Right forelimb (tissue), 1 donor: ENCODE results near the gene MAST4.
"Not testable (repeated sequence)": the region's sequence is repeated elsewhere in the genome, so short reads cannot be mapped to it uniquely, and the experiment has no call there.

ENCODE experiments used
- DNase-seq: peaks from one replicate; pipeline ENCODE4 v3.0.0-alpha.2; 2018

MAST4 gene

DNA sequence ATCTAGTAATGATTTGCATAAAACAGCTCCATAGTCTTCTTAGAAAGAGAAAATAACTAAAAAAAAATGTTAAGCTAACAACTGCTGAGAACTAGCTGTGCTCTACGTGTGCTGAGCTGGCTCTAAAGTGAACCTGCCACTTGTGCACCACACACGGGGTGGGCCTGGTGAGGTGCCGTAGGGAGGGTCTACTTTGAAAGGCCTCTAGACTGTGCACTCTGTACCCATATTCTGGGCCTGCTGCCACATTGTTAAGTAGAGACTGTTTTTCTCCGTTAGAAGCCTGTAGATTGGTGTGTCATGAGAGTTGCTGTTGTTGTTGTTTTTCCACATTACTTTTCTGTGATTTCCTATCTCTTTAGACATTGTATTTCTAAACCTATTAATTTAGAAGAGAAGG, 506.5 kb downstream of the MAST4 start:
- no peak for DNase-seq

DNA sequence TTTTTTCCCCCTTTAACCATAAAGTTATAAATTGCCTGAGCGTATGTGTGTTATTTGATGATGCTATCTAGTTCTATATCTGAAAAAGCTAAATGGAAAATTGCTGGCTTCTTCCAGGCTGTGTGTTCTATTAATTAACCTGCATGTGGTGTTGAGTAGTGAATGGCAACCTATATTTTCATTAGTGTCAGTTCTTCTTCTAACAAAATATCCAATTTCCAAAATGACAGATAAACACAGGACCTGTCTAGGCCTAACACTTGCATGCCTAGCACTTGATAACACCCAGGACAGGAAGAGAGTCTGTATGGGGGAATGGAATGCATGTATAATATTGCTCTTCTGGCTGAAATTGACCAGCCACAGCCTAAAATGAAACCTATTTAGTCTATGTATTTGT, 508.7 kb downstream of the MAST4 start:
- no peak for DNase-seq

DNA sequence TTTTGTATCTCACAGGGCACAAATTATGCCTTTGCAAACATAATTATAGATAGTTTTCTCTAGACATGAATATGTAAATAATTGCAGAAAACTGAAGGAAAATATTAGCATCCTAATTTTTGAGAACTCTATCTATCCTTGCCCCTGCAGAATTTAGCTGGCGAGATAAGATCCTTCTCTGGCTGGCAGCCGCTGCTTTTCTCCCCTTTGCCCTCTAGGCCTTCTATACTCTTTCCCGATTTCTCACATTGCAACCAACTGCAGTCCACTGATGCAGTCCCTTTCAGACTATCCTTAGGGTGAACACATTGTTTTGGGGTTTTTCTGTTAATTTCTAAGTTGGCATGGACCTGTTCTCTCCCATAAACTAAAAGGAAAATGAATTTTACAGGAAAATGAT, 509.1 kb downstream of the MAST4 start:
- DNase-seq: no peak

DNA sequence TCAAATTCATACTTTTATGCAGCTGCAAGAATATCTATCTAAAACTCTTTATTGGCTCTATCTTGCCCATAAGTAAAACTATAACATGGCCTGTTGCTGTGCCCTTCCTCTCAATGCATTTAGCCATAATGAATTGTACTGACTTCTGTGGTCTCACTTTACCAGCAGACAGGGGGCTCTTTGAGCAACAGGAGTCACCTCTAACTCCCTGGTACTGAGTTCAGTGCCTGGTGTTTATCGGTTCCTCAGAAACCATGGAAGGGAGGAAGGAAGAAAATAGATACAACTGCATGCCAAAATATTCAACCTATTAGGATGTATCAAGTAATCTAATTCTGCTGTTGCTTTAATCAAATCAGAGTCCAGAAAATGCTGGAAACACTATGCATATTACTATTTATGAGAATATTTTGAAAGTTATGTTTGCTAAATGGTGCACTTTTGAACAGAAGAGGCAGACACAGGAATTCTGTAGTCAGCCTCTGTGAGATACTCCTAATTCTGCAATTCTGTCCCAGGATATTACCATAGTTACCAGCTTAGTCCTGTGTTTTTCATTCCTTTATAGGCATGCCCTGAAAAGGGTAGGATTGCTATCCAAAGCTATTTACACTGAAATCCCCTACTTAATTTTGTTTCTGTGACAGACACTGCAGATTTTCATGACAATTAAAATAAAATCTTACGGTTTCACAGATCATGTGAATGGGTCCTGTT, 510.6 kb downstream of the MAST4 start:
- no peak for DNase-seq

DNA sequence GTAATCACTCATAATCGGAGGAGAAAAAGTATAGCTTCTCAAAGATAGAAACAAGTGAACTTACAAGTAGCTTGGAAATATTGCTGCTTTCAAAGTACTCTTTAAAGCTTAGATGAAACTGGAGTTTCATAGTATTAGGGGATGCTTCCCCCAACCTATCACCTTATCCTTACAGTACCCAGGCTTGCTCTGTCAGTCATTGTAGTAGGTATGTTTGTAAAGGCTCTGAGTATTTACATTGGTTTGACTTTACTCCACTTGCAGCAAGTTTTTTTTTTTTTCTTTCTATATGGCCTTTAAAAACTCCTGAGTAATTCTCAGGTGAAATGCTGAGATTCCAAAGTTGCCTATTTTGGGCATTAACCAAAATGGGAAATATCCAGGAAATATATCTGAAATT, 515.6 kb downstream of the MAST4 start:
- no peak for DNase-seq

DNA sequence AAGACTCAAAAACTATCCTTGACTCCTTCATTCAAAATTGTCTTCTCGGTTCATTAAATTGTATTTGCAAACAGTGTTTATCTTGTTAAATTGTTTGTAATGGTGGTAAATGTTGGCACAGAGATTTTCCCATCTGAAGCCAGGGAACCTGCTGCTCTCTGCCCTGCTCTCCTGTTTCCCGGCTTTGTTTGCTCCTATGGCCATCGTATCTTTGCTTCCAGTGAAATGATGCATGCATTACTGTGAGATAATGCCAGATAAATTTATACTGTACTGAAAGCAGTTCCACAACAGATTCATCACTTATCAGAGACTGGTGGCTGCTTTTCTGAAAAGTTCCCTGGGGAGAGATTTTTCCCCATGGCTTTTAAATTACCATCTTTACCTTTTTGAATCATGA, 519.1 kb downstream of the MAST4 start:
- DNase-seq: no peak

DNA sequence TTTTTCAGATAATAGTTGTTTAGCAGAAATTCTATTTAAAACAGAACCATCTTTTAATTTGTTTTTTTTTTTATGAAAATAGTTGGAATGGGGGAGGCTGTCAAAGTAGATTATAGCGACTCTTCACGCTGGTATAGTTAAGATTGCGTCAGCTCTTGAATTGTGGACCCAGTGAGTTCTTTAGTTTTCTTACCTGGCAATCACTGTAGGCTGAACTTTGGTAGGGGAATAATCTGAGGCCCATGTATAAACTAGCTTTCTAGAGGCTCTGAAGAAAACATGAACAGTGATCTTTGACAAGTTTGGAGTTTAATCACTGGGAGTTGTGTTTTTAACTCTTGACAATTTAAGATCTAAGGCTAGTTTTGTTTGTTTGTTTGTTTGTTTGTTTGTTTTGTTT, 519.6 kb downstream of the MAST4 start:
- no peak for DNase-seq

DNA sequence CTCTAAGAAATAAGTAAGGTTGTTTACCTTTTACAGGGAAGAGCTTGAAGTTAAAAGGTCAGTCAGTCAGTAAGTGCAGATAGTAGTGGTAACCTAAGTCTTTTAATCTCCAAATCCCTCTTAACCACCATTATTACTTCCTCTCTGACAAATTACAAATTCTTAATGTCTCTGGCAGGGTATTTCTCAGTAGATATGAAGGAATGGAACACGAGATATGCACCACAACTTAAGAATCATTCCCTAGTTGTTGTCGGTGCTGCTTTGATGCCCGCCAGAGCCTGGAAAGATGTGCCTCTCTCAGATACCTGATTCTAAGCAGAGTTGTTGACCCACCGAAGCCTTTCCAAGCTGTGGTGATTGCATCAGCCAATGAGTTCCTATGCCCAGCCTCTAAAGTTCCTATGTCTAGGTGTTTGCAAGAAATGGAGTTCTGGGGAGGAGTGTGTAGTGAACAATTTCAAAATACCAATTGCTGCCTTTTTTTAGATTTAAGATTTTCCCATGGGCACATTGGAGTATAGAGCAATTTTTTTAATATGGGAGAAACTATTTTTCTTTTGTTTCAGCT, 521.9 kb downstream of the MAST4 start:
- no peak for DNase-seq

DNA sequence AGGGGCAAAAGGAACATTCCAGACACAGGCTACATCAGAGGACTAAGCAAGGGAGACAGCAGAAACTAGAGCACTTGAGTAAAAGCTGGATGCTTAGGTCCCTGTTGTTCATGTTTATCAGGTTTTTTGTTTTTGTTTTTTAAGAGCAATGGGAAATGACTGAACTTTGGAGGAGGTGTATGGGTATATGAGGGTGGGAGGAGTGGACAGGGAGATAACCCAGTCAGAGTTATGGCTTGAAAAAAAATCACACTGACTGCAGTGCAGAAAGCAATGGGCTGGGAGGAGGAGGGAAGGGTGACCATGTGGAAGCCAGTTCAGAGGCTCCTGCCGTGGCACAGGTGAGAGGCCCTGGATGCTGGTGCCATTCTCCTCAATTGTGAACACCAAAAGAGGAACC, 522.8 kb downstream of the MAST4 start:
- DNase-seq: no peak

DNA sequence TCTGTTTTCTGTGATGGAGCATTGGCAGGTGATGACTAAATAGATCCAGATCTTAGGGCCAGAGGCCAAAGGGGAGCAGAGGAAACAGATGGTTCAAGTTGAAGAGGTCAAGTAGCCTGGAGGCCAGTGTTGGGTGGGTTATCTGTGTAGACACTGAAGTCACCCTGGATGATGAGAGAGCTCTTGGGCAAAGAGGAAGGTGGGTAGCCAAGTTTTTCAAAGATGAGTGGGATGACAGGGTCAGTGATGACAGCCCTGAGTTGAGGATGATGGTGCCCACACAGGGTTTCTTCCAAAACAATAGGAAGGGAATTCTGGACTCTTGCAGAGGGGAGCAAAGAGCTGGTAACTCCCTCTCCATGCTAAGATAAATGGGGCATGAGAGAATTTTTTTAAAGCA, 523.8 kb downstream of the MAST4 start:
- no peak for DNase-seq

DNA sequence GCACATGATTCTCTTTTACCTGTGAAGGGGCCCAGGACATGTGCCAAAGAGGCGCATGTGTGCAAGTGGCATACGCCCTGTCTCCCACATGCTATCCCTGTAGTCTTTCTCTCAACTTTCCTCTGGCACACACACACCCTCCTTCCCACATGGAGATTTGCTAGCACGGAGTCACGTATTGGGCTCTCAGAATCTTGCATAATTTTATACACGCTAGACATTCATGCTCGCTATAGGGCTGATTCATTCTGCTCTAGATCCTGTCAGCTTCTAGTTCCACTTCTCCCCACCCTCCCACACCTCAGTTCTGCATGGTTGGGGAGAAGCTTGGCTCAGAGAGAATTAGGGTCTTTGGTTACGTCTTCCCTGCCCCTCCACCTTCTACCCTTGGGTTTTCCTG, 527.6 kb downstream of the MAST4 start:
- no peak for DNase-seq

DNA sequence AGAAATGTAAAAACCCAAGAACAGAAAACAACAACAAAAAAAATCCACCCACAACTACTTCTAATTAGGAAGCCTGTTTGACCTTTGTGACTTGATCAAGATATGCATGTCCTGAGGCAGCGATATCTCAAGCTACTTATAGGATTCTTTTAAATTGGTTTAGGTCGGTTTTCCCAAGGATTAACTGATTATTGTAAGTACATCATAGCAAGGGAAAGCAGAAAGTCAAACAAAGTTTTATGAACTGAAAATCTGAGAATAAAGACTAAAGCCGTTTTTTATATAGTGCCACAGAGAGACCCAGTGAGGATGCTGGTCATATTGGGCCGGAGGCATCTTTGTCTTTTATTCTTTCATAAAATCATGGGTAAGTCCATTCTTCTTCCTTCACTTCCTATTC, 528.4 kb downstream of the MAST4 start:
- no peak for DNase-seq

DNA sequence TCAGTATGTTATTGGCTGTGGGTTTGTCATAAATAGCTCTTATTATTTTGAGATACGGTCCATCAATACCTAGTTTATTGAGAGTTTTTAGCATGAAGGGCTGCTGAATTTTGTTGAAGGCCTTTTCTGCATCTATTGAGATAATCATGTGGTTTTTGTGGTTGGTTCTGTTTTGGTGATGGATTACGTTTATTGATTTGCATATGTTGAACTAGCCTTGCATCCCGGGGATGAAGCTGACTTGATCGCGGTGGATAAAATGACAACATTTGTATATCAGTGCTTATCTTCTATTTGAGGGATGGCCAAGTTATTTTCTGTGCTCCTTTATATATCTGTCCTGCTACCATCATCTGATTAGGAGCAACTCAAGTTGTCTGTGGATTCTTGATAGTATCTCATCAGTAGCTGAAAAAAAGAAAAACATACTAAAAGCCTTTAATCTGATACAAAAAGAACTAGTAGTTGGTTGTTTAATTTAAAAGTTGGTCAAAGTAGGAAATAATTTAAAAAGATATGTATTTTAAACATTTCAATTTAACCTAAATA, 531.2 kb downstream of the MAST4 start:
- not testable (repeated sequence) for DNase-seq

DNA sequence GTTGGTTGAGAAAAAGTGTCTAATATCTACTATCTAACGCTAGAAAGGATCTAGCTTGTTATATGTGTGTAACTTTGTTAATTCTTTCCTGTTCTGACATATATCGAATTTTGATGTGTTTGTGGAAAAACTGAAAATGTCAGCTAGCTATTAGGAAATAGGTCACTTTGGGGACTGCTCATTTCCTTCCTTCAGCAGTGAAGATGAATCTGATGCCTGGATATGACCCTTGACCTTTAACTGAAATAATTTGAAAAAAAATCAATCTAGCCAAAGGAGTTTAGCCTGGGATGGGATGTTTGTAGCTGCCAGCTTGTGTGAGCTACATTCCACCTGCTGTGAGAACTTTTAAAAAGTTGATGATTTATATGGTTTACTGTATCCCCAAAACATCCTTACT, 533.6 kb downstream of the MAST4 start:
- no peak for DNase-seq

DNA sequence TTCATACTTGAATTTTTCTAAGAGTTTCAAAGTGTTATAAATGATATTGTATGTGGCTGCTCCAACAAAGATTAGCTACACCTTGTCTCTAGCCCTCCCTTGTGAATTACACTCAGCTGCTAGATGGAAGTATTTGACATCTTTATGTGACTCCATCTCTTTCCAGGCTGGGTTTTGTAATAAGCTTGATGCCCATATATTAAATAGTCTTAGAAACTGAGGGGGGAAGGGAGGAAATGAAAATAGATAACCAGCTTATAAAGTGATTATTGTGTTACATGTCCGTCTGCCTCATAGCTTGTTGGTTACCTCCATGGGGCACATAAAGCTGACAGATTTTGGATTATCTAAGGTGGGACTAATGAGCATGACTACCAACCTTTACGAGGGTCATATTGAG, 537.0 kb downstream of the MAST4 start:
- DNase-seq: no peak

DNA sequence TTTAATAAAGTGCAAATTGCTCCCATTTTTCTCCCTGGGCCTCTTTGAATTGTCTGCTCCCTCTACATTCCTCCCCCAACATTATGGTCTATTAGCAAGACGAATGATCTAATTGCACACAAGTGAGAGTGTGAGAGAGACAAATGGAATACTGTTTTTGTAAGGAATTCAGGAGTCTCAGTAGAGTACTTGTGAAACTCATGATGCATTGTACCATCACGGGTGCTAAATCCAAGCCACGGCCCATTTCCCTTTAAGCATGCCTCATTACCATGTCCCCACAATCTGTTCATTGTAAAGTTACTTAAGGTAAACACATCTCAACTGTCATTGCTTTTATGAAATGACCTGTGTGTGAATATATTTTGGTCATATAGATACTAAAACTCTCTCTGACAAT, 537.6 kb downstream of the MAST4 start:
- no peak for DNase-seq

DNA sequence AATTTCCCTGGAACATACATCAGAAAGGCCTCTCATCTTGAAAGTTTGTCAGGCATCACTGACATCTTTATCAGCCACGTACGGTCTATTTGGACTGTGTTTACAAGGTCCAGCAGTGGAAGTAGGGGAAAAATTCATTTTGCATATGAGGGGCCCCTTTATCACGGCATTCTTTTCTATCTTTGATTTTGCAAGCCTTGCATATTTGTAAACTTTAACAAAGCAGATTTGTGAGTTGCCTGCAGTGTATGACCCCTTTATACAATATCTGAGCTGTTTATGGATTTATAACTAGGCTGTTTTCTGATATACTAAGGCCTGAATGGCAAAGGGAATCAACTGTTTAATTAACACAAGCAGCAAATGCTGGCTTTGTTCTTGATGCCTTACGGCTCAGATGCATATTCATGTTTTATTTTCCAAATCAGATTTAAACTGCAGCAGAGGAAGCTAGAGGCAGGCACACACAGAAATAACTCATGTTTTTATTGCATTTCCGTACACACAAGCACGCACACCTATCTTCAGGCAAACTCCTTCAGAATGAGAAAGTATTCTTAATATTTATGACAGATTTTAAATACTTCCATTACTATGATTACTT, 539.3 kb downstream of the MAST4 start:
- no peak for DNase-seq

DNA sequence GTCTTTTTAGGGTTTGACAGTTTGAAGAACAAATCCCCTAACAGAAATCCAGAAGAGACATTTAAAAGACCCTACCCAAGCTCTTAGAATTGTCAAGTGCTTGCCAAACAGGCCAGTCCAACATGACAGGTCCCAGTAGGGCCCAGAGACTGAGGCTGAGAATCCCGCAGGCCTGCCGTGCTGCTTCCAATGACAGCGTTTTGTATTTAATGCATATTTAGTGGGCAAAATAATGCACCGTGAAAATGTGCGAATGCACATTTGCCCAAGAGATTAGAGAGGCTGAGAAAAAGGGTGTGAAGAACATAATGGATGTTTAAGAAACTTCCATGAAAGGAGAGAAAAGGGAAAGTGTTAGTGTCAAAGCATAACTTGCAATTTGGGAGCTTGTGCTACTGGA, 542.8 kb downstream of the MAST4 start:
- no peak for DNase-seq

DNA sequence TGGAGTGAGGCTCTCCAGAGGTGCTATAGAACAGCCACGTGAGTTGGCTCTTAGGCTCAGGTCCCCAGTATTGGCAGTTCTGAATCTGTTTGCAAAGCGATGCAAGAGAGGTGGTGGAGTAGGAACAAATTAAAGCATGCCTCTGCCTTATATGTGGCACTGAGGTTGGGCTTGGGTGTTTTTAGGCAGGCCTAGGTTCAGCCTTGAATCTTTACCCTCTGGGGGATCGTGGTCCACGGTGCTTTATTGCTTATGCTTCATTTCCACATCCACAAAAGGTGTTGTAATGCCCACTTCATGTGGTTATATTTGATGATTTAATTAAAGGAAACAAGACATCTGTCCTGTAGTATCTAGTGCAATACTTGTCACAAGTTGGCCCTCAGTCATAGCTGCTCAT, 544.2 kb downstream of the MAST4 start:
- DNase-seq: no peak

DNA sequence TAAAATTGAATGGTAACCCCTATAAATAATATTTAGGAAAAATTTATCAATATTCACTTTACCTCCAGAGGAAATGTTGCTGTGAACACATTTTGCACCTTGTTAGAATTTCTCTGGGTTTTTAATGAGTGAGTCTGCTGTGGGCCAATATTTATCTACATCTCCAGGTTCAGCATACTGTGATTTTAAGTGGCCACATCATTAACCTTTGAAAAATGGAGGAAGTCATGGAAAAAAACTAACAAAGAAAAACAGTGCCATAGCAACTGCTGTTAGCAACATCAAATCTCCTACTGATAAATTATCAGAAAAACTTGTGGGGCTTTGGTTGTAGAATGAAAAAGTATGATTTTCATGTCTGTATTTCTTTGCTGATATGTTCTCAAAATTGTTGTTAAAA, 545.5 kb downstream of the MAST4 start:
- no peak for DNase-seq

DNA sequence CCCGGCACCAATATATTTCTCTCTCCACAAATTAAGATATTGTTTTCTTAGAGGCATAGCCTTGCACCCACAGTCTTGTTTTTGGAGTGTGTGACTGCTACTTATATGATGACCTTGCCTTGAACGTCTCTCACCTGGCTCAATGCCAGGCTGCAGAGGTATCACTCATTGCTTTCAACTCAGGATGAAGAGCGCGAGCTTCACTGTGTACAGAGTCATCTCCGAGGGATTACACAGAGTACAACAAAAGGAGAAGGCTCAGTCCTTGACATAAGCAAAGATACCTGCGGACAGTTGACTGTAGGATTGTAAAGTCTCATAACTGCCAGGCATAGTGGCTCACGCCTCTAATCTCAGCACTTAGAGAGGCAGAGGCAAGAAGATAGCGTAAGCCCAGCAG, 546.6 kb downstream of the MAST4 start:
- no peak for DNase-seq

DNA sequence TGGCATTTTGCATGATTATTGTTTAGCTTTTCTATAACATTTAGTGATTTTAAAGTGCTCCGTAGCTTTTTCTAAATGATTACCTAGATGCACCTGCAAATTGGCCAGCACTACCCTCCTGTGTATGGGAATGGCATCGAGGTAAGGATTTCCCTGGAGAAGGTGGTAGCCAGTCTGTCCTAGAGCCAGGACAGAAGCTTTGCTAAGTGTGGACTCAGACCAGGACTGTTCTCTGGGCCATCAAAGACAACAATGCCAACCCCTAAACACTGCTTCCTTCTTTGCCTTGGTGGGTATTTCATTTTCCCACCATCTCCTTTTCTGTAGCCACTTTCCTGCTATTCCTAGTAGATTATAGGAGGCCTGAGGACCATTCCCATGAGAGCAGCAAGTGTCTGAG, 547.4 kb downstream of the MAST4 start:
- no peak for DNase-seq

DNA sequence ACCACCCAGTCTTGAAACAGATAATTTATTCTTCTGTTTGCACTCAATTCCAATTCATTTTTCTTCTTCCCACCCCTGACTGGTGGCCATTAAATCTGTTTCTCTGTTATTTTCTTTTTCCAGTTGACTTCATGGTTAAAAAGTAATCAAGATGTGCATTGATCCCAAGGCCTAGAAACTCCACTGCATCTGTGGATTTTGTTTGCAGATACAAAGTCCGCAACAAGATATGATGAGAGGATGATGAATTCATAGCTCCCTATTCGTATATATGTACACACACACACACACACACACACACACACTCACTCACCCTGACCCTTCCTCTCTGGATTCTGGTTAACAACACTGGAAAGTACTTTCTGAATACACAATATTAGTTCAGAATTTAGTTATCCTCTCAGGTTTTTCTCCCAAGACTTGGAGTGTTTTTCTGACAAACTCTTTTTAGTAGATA, 548.0 kb downstream of the MAST4 start:
- no peak for DNase-seq

DNA sequence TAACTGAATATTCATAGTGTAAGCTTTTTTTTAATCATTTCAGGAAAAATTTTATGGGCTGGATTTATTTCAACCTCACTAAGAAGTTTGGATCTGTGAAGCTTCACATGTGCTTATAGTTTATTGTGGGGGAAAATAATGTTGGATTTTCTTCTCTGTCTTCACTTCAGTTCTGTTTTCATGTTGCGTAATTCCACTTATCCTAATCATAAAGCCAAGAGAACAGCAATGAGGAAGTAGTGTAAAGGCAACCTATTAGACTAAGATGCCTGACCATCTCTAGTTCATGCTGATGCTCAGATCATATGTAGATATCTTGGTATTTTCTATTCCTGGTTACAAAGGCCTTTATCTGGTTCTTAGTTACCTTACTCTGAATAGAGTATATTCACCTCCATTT, 550.4 kb downstream of the MAST4 start:
- no peak for DNase-seq
